ENCODE results near the gene PDE6A. TPM values are rescaled to one million over a fixed set of nuclear protein-coding genes. Genes with fewer than 3 reads are reported as not detected.

The PDE6A gene
- total and polyA plus RNA-seq, 2 of the 13 experiments (the other 11 are each of a cell fraction or from before 2014, with no cell fraction given): 0.01 TPM; not detected in 1

DNA sequence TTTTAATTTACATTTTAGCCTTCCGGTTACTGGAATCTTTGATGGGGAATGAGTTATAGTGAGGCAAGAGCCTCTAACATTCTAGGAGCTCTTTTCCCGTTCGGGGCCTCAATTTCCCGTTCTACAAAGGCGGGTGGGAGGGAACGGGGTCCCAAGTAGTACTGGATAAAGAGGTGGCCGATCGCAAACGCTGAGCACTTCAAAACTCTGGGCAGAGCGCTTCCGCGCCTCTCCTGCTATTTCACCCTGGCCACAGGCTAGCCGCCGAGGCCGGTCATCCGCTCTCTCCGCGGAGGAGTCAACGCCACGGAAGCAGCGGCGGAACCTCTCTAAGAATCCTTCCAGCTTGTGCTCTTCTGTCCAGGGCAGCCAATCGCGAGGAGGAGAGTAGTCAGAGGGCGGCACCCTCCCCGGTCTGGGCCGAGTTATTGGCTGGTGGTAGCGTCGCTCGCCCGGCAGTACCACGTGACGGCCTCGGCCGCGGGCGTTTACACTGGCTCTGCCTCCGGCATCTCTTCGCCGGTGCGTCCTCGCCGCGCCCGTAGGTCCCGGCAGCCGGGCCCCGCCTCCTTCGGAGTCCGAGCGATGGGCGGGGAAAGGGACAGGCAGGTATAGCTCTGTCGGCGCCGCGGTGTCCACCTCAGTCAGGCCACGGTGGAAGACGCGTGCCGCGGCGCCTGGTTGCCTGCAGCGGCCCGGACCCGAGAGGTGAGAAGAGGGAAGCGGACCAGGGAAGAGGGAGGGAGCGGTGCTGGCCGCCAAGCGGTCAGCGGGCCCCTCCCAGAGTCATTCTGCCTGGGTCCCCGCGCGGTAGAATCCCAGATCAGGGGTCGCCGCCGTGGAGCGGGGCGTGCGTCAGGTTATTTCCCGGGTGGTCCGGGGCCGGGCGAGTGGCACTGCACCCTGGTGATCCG is 15.9 kb upstream of the PDE6A start, which contains the start of gene SLC26A2 (continued):
- TF ChIP-seq PRPF4 (IDR thresholded peaks at IDR 0.05; ENCODE audit: low read depth, low read length, poor library complexity, severe bottlenecking): no peak
- no peak for TF ChIP-seq ZNF12 (CRISPR knock-in tag; IDR thresholded peaks at IDR 0.05)
- TF ChIP-seq RBM22 (optimal IDR thresholded peaks at IDR 0.05; ENCODE audit: low read length): no peak
- TF ChIP-seq ZNF484 (CRISPR knock-in tag; IDR thresholded peaks at IDR 0.05; ENCODE audit: borderline replicate concordance, low read depth): no peak
- peak; percentile 47; the same call in 1 of the 2 replicates for TF ChIP-seq ARNTL (CRISPR knock-in tag; IDR thresholded peaks at IDR 0.05)
- TF ChIP-seq ZBTB1 (CRISPR knock-in tag; IDR thresholded peaks at IDR 0.05; ENCODE audit: borderline replicate concordance): no peak
- peak; percentile 58; the same call in 1 of the 2 replicates for TF ChIP-seq TARDBP (CRISPR knock-in tag; IDR thresholded peaks at IDR 0.05)
- TF ChIP-seq ZNF839 (CRISPR knock-in tag; IDR thresholded peaks at IDR 0.05; ENCODE audit: borderline replicate concordance): no peak
- TF ChIP-seq WIZ (CRISPR knock-in tag; IDR thresholded peaks at IDR 0.05): no peak
- TF ChIP-seq, protein P1, sequence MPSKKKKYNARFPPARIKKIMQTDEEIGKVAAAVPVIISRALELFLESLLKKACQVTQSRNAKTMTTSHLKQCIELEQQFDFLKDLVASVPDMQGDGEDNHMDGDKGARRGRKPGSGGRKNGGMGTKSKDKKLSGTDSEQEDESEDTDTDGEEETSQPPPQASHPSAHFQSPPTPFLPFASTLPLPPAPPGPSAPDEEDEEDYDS (CRISPR knock-in tag; IDR thresholded peaks at IDR 0.05): peak; percentile 95
- no peak for TF ChIP-seq FOXM1 (CRISPR knock-in tag; IDR thresholded peaks at IDR 0.05)
- no peak for TF ChIP-seq HMG20A (CRISPR knock-in tag; IDR thresholded peaks at IDR 0.05; ENCODE audit: borderline replicate concordance)
- TF ChIP-seq MAF1 (CRISPR knock-in tag; IDR thresholded peaks at IDR 0.05; ENCODE audit: borderline replicate concordance): peak; percentile 73; the same call in 1 of the 2 replicates
- 0 out of 2 replicates have a peak, but pooled peaks have one; percentile 54 for TF ChIP-seq SNAPC2 (CRISPR knock-in tag; IDR thresholded peaks at IDR 0.05)
- peak; percentile 84; the same call in 1 of the 2 replicates for TF ChIP-seq ZNF670 (CRISPR knock-in tag; IDR thresholded peaks at IDR 0.05; ENCODE audit: borderline replicate concordance)
- peak; percentile 98 for TF ChIP-seq HNRNPLL (IDR thresholded peaks at IDR 0.05; ENCODE audit: low read depth, low read length, poor library complexity, severe bottlenecking)
- no peak for TF ChIP-seq RBAK (CRISPR knock-in tag; IDR thresholded peaks at IDR 0.05)
- TF ChIP-seq, protein P2, sequence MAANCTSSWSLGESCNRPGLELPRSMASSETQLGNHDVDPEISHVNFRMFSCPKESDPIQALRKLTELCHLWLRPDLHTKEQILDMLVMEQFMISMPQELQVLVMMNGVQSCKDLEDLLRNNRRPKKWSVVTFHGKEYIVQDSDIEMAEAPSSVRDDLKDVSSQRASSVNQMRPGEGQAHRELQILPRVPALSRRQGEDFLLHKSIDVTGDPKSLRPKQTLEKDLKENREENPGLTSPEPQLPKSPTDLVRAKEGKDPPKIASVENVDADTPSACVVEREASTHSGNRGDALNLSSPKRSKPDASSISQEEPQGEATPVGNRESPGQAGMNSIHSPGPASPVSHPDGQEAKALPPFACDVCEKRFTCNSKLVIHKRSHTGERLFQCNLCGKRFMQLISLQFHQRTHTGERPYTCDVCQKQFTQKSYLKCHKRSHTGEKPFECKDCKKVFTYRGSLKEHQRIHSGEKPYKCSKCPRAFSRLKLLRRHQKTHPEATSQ (CRISPR knock-in tag; IDR thresholded peaks at IDR 0.05; ENCODE audit: borderline replicate concordance): no peak
- peak; percentile 76 for TF ChIP-seq SP4 (CRISPR knock-in tag; IDR thresholded peaks at IDR 0.05)
- TF ChIP-seq SMAD1 (CRISPR knock-in tag; IDR thresholded peaks at IDR 0.05; ENCODE audit: borderline replicate concordance, low read depth): no peak; the same call in 1 of the 2 replicates
- peak; percentile 49; the same call in 1 of the 2 replicates for TF ChIP-seq ZNF350 (CRISPR knock-in tag; IDR thresholded peaks at IDR 0.05; ENCODE audit: borderline replicate concordance, low read depth)
- no peak for TF ChIP-seq ZNF766 (CRISPR knock-in tag; IDR thresholded peaks at IDR 0.05; ENCODE audit: borderline replicate concordance)
- TF ChIP-seq U2AF1 (optimal IDR thresholded peaks at IDR 0.05; ENCODE audit: low read depth, low read length): no peak
- TF ChIP-seq SUZ12 (IDR thresholded peaks at IDR 0.05; ENCODE audit: low read depth, low read length): no peak
